HepG2 (cell line): ENCODE results near the gene CALR. TPM values are rescaled to one million over a fixed set of nuclear protein-coding genes. Genes with fewer than 3 reads are reported as not detected.
A peak's percentile ranks its signal among the peaks of the same experiment; 100 is the strongest.

Experiments used
- ASH2L ChIP-seq: fragments of 300-600, 200-600 bp; sonication (generic); IDR thresholded peaks from 2 replicates; pipeline ENCODE4 v1.7.0; 2017; ENCODE audit warnings: low read depth, mild to moderate bottlenecking, moderate library complexity, mixed read lengths, low read length; ENCODE audit not compliant: insufficient read length
- BHLHE40 ChIP-seq: IDR thresholded peaks from 2 replicates; pipeline ENCODE4 v1.6.1; 2011; ENCODE audit warnings: low read length, improper control_type of control experiment
- KLF9 ChIP-seq: IDR thresholded peaks from 2 replicates; pipeline ENCODE4 v1.6.1; 2016; ENCODE audit warnings: low read depth
- LCORL ChIP-seq, 2 experiments: fragments of 450-650 bp in 1 of 2; sonication (generic) in 1 of 2; formaldehyde crosslinking in 1 of 2; IDR thresholded peaks; 2 replicates each; pipeline versions ENCODE4 v1.5.0 to v1.6.1; 2017 to 2020; ENCODE audit warnings: antibody characterized with exemption in 1 of 2, missing genetic modification reagents in 1 of 2
- MLLT10 ChIP-seq: sonication (generic); formaldehyde crosslinking; IDR thresholded peaks from 2 replicates; pipeline ENCODE4 v1.4.0; 2020; ENCODE audit warnings: missing genetic modification reagents
- NR2F2 ChIP-seq: IDR thresholded peaks from 2 replicates; pipeline ENCODE4 v1.6.1; 2012; ENCODE audit warnings: low read depth, inconsistent platforms, borderline replicate concordance
- SCMH1 ChIP-seq: sonication (generic); formaldehyde crosslinking; IDR thresholded peaks from 2 replicates; pipeline ENCODE4 v1.9.0; 2021; ENCODE audit warnings: missing genetic modification reagents, mild to moderate bottlenecking, borderline replicate concordance
- SIX4 ChIP-seq: sonication (generic); formaldehyde crosslinking; IDR thresholded peaks from 2 replicates; pipeline ENCODE4 v1.4.0; 2020; ENCODE audit warnings: missing genetic modification reagents
- SP140L ChIP-seq: sonication (generic); formaldehyde crosslinking; IDR thresholded peaks from 2 replicates; pipeline ENCODE4 v1.4.0; 2020; ENCODE audit warnings: missing genetic modification reagents, borderline replicate concordance
- SYNCRIP ChIP-seq: fragments of 200-400 bp; formaldehyde crosslinking; IDR thresholded peaks from 2 replicates; pipeline ENCODE4 v1.6.1; 2018; ENCODE audit warnings: mild to moderate bottlenecking, low read depth, low read length; ENCODE audit not compliant: insufficient read depth
- ZBTB7B ChIP-seq: sonication (generic); formaldehyde crosslinking; IDR thresholded peaks from 2 replicates; pipeline ENCODE4 v1.4.0; 2020; ENCODE audit warnings: missing genetic modification reagents
- ZFYVE20 ChIP-seq: sonication (generic); formaldehyde crosslinking; IDR thresholded peaks from 2 replicates; pipeline ENCODE4 v1.8.0; 2023; ENCODE audit warnings: low read depth, mild to moderate bottlenecking, moderate library complexity, missing genetic modification reagents, borderline replicate concordance
- ZNF30 ChIP-seq: sonication (generic); formaldehyde crosslinking; IDR thresholded peaks from 2 replicates; pipeline ENCODE4 v1.5.0; 2020; ENCODE audit warnings: mild to moderate bottlenecking, missing genetic modification reagents
- ZNF34 ChIP-seq: sonication (generic); formaldehyde crosslinking; IDR thresholded peaks from 2 replicates; pipeline ENCODE4 v1.4.0; 2020; ENCODE audit warnings: mild to moderate bottlenecking, missing genetic modification reagents, borderline replicate concordance
- polyA plus RNA-seq, 8 experiments: library from polyadenylated mRNA; depleted of rRNA in 3 of 8; stranded (reverse) in 7 of 8; unstranded in 1 of 8; fragments of >200 nt; fragmentation: Illumina TruSeq in 4 of 8; extraction: Trizol in 4 of 8; gene quantifications; 2 replicates each; pipeline versions ENCODE4 v1.2.1 to v1.2.3, GENCODE V29; 2011 to 2016; ENCODE audit warnings: low read depth in 4 of 8, missing spikeins in 1 of 8, mixed read lengths in 1 of 8; ENCODE audit not compliant: insufficient read depth in 1 of 8
- total RNA-seq, 5 experiments: library from RNA; depleted of rRNA; stranded (reverse); fragments of >200 nt; fragmentation: Illumina TruSeq; extraction: Trizol; gene quantifications; 2 replicates each; pipeline ENCODE4 v1.2.3, GENCODE V29; 2016; ENCODE audit warnings: low read depth in 1 of 5
- TF ChIP-seq, protein P1 (sequence below): sonication (generic); formaldehyde crosslinking; IDR thresholded peaks from 2 replicates; pipeline ENCODE4 v1.4.0; 2020; ENCODE audit warnings: mild to moderate bottlenecking, missing genetic modification reagents
- TF ChIP-seq, protein P2 (sequence below): sonication (generic); formaldehyde crosslinking; IDR thresholded peaks from 2 replicates; pipeline ENCODE4 v1.8.0; 2022; ENCODE audit warnings: missing genetic modification reagents, low read depth, mild to moderate bottlenecking, borderline replicate concordance
- TF ChIP-seq, protein P3 (sequence below): sonication (generic); formaldehyde crosslinking; IDR thresholded peaks from 2 replicates; pipeline ENCODE4 v1.4.0; 2020; ENCODE audit warnings: mild to moderate bottlenecking, missing genetic modification reagents
- TF ChIP-seq, protein P4 (sequence below): IDR thresholded peaks from 2 replicates; pipeline ENCODE4 v1.6.1; 2016; ENCODE audit warnings: low read depth, control low read depth

Gene CALR
- total and polyA plus RNA-seq, 2 of the 13 experiments (the other 11 are each of a cell fraction or from before 2014, with no cell fraction given) = 898 to 934 TPM

DNA sequence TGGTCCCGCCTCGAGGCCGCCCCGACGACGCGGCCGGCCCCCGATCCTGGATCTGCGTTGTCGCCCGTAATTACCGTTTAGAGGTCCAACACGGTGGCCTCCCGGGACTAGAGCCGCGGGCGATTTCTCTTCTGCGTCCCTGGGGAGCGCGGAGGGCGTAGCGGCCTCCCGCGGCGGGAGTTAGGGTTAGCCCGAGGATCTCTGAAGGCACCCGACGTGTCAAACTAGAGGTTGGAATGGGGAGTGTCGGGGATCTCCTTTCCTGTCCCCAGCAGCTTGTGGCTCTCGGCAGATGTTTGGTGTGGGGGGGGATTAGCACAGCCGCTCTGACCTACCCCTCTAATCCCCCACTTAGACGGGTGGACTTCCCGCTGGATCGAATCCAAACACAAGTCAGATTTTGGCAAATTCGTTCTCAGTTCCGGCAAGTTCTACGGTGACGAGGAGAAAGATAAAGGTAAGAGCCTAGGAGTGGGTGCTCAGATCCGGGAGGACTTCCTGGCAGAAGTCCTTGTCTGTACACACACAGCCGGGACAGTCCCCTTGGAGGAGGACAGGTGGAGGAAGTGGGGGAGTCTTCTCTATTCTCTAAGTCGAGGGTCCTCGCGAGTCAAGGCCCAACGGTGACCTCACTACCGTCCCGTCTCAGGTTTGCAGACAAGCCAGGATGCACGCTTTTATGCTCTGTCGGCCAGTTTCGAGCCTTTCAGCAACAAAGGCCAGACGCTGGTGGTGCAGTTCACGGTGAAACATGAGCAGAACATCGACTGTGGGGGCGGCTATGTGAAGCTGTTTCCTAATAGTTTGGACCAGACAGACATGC lies 581 bp downstream of the CALR start (continued):
- TF ChIP-seq ZNF34 (CRISPR knock-in tag) (peak; percentile 84), LCORL (IDR thresholded peaks at IDR 0.05) (no peak), LCORL (CRISPR knock-in tag; IDR thresholded peaks at IDR 0.05) (no peak; the same call in 1 of the 2 replicates), ZNF30 (CRISPR knock-in tag) (no peak), SIX4 (CRISPR knock-in tag) (no peak), ASH2L (peak; percentile 76), SCMH1 (CRISPR knock-in tag) (no peak), SYNCRIP (no peak), BHLHE40 (no peak), ZBTB7B (CRISPR knock-in tag) (0 out of 2 replicates have a peak, but pooled peaks have one; percentile 2), SP140L (CRISPR knock-in tag) (peak; percentile 14; the same call in 1 of the 2 replicates), KLF9 (CRISPR knock-in tag) (no peak), MLLT10 (CRISPR knock-in tag) (no peak), ZFYVE20 (CRISPR knock-in tag) (0 out of 2 replicates have a peak, but pooled peaks have one; percentile 33), NR2F2 (no peak)
- TF ChIP-seq, protein P1, sequence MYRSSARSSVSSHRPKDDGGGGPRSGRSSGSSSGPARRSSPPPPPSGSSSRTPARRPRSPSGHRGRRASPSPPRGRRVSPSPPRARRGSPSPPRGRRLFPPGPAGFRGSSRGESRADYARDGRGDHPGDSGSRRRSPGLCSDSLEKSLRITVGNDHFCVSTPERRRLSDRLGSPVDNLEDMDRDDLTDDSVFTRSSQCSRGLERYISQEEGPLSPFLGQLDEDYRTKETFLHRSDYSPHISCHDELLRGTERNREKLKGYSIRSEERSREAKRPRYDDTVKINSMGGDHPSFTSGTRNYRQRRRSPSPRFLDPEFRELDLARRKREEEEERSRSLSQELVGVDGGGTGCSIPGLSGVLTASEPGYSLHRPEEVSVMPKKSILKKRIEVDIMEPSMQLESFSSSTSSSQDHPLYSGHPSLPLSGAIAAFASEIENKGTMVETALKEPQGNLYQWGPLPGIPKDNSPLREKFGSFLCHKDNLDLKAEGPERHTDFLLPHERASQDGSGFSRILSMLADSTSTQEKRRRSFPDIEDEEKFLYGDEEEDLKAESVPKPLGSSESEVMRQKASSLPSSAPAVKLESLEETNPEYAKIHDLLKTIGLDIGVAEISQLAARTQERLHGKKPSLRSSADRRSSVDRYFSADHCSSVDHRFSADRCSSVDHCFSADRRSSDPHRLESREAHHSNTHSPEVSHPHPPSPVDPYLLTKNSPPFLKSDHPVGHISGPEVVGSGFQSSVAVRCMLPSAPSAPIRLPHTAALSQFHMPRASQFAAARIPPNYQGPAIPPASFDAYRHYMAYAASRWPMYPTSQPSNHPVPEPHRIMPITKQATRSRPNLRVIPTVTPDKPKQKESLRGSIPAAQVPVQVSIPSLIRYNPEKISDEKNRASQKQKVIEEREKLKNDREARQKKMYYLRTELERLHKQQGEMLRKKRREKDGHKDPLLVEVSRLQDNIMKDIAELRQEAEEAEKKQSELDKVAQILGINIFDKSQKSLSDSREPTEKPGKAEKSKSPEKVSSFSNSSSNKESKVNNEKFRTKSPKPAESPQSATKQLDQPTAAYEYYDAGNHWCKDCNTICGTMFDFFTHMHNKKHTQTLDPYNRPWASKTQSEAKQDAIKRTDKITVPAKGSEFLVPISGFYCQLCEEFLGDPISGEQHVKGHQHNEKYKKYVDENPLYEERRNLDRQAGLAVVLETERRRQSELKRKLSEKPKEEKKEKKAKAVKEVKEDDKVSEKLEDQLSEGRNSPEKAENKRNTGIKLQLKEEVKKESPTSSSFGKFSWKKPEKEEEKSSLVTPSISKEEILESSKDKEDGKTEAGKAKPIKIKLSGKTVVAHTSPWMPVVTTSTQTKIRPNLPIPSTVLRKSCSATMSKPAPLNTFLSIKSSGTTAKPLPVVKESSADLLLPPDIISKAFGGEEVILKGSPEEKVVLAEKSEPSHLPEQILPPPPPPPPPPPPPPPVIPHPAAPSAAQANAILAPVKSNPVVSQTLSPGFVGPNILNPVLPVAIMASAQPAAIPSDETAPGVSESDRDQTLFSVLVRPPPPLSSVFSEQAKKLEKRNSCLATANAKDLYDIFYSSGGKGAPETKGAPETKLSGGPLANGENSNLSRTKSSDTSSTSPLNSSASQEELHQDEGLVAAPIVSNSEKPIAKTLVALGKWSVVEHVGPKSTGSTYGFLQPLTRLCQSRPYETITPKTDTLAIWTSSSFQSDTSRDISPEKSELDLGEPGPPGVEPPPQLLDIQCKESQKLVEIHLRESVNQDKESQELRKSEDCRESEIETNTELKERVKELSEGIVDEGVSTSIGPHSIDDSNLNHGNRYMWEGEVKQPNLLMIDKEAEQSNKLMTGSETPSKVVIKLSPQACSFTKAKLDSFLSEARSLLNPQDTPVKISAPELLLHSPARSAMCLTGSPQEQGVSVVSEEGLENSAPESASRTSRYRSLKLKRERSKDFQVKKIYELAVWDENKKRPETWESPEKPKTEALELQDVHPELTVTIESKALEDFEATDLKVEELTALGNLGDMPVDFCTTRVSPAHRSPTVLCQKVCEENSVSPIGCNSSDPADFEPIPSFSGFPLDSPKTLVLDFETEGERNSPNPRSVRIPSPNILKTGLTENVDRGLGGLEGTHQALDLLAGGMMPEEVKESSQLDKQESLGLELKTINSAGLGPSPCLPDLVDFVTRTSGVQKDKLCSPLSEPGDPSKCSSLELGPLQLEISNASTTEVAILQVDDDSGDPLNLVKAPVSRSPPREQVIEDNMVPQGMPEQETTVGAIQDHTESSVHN (CRISPR knock-in tag) = no peak
- TF ChIP-seq, protein P2, sequence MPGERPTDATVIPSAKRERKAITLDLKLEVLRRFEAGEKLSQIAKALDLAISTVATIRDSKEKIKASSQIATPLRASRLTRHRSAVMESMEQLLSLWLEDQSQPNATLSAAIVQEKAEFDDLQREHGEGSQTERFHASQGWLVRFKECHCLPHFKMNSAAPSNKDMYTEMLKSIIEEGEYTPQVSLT (CRISPR knock-in tag) = no peak
- TF ChIP-seq, protein P3, sequence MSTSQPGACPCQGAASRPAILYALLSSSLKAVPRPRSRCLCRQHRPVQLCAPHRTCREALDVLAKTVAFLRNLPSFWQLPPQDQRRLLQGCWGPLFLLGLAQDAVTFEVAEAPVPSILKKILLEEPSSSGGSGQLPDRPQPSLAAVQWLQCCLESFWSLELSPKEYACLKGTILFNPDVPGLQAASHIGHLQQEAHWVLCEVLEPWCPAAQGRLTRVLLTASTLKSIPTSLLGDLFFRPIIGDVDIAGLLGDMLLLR = 0 out of 2 replicates have a peak, but pooled peaks have one; percentile 12
- TF ChIP-seq, protein P4, sequence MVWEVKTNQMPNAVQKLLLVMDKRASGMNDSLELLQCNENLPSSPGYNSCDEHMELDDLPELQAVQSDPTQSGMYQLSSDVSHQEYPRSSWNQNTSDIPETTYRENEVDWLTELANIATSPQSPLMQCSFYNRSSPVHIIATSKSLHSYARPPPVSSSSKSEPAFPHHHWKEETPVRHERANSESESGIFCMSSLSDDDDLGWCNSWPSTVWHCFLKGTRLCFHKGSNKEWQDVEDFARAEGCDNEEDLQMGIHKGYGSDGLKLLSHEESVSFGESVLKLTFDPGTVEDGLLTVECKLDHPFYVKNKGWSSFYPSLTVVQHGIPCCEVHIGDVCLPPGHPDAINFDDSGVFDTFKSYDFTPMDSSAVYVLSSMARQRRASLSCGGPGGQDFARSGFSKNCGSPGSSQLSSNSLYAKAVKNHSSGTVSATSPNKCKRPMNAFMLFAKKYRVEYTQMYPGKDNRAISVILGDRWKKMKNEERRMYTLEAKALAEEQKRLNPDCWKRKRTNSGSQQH (CRISPR knock-in tag) = no peak
